Common myeloid progenitor, CD34-positive (primary cell): ENCODE measurements around the gene GRB10.
A peak's percentile ranks its signal among the peaks of the same experiment; 100 is the strongest.

Experiments used
- CTCF ChIA-PET: fragments of 350-600 bp; sonication (Branson Sonifier 250); formaldehyde crosslinking; loops from one replicate; lab custom pipeline; 2021; ENCODE audit warnings: antibody characterized with exemption; lab: Charles Lee
- POLR2A ChIA-PET: fragments of 350-600 bp; sonication (Branson Sonifier 250); formaldehyde crosslinking; loops from one replicate; lab custom pipeline; 2021; ENCODE audit warnings: antibody characterized with exemption; lab: Charles Lee
- DNase-seq, 3 donors: peaks; one replicate each; pipeline versions ENCODE4 v3.0.0 to v3.0.0-alpha.2; 2013
- H3K27ac ChIP-seq, 2 experiments: 1 replicate in 1 of 2; 2 replicates in 1 of 2; pipeline ENCODE4 v1.7.0; 2013; ENCODE audit warnings: inconsistent platforms in 2 of 2, low read length in 2 of 2, mild to moderate bottlenecking in 2 of 2, low read depth in 1 of 2, moderate library complexity in 1 of 2; ENCODE audit not compliant: severe bottlenecking in 2 of 2, insufficient read depth in 1 of 2, poor library complexity in 1 of 2
- H3K27me3 ChIP-seq, 5 experiments: replicated peaks in 2 of 5; 1 replicate in 3 of 5; 2 replicates in 2 of 5; pipeline versions ENCODE4 v1.6.1 to v1.7.0; 2013; ENCODE audit warnings: low read length in 4 of 5, mild to moderate bottlenecking in 2 of 5, moderate library complexity in 2 of 5, inconsistent platforms in 1 of 5; ENCODE audit not compliant: insufficient read depth in 5 of 5, control insufficient read depth in 4 of 5
- H3K36me3 ChIP-seq, 4 experiments: 1 replicate in 2 of 4; 2 replicates in 2 of 4; pipeline versions ENCODE4 v1.6.1 to v1.7.0; 2013; ENCODE audit warnings: low read length in 3 of 4, control low read depth in 1 of 4, mild to moderate bottlenecking in 1 of 4; ENCODE audit not compliant: control insufficient read depth in 4 of 4, insufficient read depth in 4 of 4
- H3K4me1 ChIP-seq, 4 experiments: 1 replicate in 3 of 4; 2 replicates in 1 of 4; pipeline versions ENCODE4 v1.6.1 to v1.7.1; 2013; ENCODE audit warnings: low read length in 3 of 4, mild to moderate bottlenecking in 3 of 4, control low read depth in 1 of 4, inconsistent platforms in 1 of 4, moderate library complexity in 1 of 4; ENCODE audit not compliant: control insufficient read depth in 4 of 4, insufficient read depth in 4 of 4; ENCODE audit errors: control extremely low read depth in 1 of 4
- H3K4me3 ChIP-seq, 7 experiments: 1 replicate in 4 of 7; 2 replicates in 3 of 7; pipeline versions ENCODE4 v1.5.1 to v1.7.0; 2013; ENCODE audit warnings: mild to moderate bottlenecking in 7 of 7, low read length in 6 of 7, moderate library complexity in 6 of 7, inconsistent platforms in 2 of 7, low read depth in 2 of 7, control low read depth in 1 of 7; ENCODE audit not compliant: insufficient read depth in 4 of 7, control insufficient read depth in 1 of 7; ENCODE audit errors: extremely low read depth in 1 of 7
- H3K9me3 ChIP-seq, 5 experiments: 1 replicate in 4 of 5; 2 replicates in 1 of 5; pipeline versions ENCODE4 v1.6.1 to v1.7.1; 2013; ENCODE audit warnings: low read length in 4 of 5, mild to moderate bottlenecking in 2 of 5, inconsistent platforms in 1 of 5, low read depth in 1 of 5, moderate library complexity in 1 of 5; ENCODE audit not compliant: control insufficient read depth in 4 of 5, insufficient read depth in 2 of 5; ENCODE audit errors: control extremely low read depth in 1 of 5
- WGBS: methylation state at CpG from one replicate; pipeline ENCODE4 v1.1.5; 2013; ENCODE audit not compliant: insufficient coverage; 5-methylcytosine and 5-hydroxymethylcytosine counted together

GRB10 gene

DNA sequence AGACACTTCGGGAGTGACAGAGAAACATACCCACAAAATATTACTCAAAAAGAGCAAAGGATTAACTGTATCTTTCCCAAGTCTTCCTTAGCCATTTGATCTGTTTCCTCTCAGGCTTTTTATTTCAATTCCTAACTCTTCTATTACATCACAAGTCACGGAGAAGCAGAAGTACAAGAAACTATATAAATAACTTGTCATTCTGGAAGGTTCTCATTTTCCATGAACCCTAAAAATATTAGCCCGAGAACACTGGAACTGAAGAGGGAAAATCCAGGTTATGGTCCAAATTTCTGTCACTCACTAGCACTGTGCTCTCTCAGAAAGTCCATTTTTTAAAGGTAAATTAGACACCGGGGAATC, 98.0 kb downstream of the GRB10 start:
- H3K9me3 ChIP-seq = no peaks in the 10 kb centered on the region
- no peaks in the 10 kb centered on the region for H3K27me3 ChIP-seq
- H3K4me1 ChIP-seq = peaks cover 5 to 40% (median 36%) of the 10 kb centered on the region in 4 experiments
- WGBS = 59% methylated on average over 4 of the region's 4 CpGs
- ChIA-PET POLR2A (no interaction called here), CTCF (interaction anchor here (1.1 kb wide), 1 partner anchor 457 kb away, joined by 4 read pairs; no protein-coding TSS in a partner anchor)
- H3K27ac ChIP-seq = no peak overlapping the region
- peaks cover 2 to 13% (median 8%) of the 10 kb centered on the region in 4 experiments for H3K36me3 ChIP-seq
- no peak overlapping the region for H3K4me3 ChIP-seq
- no peak for DNase-seq

DNA sequence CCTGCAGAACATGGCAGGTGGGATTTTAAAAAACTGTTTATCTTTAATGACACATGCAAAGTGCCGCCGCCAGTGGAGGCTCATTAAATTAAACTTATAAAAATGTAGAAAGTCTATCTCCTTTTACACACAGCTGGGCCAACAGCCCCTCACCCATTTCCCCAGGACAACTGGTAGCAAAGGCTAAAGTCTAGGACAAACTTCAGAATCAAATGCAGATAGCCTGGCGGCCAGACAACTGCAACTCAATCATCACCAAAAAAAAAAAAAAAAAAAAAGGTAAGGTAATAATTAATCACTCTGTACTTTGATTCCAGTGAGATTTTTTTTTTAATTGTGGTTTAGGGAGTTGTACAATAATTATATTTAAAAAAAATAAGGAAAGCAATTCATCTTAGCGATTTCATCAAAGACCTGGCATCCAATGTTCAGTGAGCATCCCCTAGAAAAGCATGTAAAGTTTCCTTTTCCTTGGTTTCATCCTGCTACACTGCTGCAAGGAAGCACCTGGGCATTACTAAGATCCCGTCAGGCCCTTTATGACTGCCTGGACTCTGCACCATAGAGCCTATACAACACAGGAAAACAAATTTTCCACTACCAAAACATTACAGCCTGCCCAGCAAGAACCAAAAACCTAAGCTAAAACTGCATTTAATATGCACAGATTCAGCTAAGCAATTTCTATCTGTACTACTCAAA, 98.5 kb downstream of the GRB10 start:
- 67% methylated on average over 1 of the region's 5 CpGs for WGBS
- CTCF ChIA-PET = interaction anchor here (1.1 kb wide), 1 partner anchor 457 kb away, joined by 4 read pairs; no protein-coding TSS in a partner anchor

DNA sequence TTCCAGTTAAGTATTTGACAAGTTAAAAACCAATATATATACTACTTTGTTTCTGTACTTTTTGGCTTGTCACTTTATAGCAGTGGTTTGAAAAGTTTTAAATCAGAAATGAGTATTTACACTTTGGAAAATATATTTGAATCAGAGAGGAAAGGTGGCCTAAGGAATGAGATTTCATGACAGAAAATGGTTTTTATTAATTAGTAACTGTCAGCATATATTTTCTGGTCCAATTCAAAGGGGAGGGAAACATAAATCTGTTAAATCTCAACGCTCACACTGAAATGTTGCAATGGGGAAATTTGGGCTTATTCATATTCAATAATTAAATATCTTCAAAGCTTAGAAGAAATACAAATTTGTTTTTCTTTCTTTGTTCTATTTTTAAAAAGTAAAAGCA, 100.1 kb downstream of the GRB10 start:
- peaks cover 2 to 25% (median 21%) of the 10 kb centered on the region in 4 experiments for H3K4me1 ChIP-seq
- ChIA-PET CTCF (interaction anchor here (1.3 to 8.6 kb wide), 2 partner anchors 18 to 463 kb away, joined by 3 to 77 read pairs; no protein-coding TSS in a partner anchor), POLR2A (no interaction called here)
- WGBS = no CpG with 5 or more reads among the region's 1 CpG
- H3K27me3 ChIP-seq = no peaks in the 10 kb centered on the region
- H3K27ac ChIP-seq = no peak overlapping the region
- H3K36me3 ChIP-seq = peaks cover 2 to 9% (median 6%) of the 10 kb centered on the region in 4 experiments
- DNase-seq = no peak
- H3K9me3 ChIP-seq = no peaks in the 10 kb centered on the region
- no peak overlapping the region for H3K4me3 ChIP-seq

More for the DNA sequence above, 98.5 kb downstream of the GRB10 start:
- DNase-seq = no peak
- no peak overlapping the region for H3K4me3 ChIP-seq
- POLR2A ChIA-PET = no interaction called here
- no peak overlapping the region for H3K27ac ChIP-seq
- H3K36me3 ChIP-seq = peaks cover 2 to 10% (median 8%) of the 10 kb centered on the region in 4 experiments
- no peaks in the 10 kb centered on the region for H3K9me3 ChIP-seq
- no peaks in the 10 kb centered on the region for H3K27me3 ChIP-seq
- H3K4me1 ChIP-seq = peaks cover 5 to 36% (median 34%) of the 10 kb centered on the region in 4 experiments

DNA sequence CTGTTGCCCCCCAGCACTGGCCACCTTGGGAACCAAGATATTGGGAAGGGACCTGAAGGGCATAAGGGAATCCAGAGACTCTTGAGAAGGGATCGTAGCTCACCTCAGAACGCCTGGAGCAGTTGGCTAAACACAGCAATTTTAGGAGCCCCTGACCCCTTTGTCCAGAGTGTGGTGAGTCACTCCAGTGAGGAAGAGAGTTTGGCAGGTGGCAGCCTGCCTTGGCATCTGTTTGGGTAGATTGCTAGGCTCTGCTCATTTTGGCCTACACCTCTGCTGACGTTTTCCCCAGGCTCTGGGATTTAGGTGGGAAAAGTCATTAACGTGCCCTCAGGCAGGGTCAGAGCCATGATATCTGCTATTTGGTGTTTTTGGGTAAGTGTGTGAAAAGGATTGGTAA, 100.6 kb downstream of the GRB10 start:
- Histone ChIP-seq H3K27ac (peak overlapping the region; percentile 4 to 27), H3K27me3 (no peaks in the 10 kb centered on the region), H3K9me3 (no peaks in the 10 kb centered on the region), H3K36me3 (peaks cover under 1 to 5% (median 2%) of the 10 kb centered on the region in 4 experiments), H3K4me1 (peaks cover 2 to 21% (median 17%) of the 10 kb centered on the region in 4 experiments), H3K4me3 (peak overlapping the region in 3 of 7 experiments; percentile 2 to 65 (median 11))
- POLR2A ChIA-PET = no interaction called here
- peak; percentile 29 to 88 (median 80) for DNase-seq
- 69% methylated on average over 3 of the region's 4 CpGs for WGBS
- CTCF ChIA-PET = interaction anchor here (1.3 to 8.6 kb wide), 2 partner anchors 17 to 463 kb away, joined by 3 to 77 read pairs; no protein-coding TSS in a partner anchor

DNA sequence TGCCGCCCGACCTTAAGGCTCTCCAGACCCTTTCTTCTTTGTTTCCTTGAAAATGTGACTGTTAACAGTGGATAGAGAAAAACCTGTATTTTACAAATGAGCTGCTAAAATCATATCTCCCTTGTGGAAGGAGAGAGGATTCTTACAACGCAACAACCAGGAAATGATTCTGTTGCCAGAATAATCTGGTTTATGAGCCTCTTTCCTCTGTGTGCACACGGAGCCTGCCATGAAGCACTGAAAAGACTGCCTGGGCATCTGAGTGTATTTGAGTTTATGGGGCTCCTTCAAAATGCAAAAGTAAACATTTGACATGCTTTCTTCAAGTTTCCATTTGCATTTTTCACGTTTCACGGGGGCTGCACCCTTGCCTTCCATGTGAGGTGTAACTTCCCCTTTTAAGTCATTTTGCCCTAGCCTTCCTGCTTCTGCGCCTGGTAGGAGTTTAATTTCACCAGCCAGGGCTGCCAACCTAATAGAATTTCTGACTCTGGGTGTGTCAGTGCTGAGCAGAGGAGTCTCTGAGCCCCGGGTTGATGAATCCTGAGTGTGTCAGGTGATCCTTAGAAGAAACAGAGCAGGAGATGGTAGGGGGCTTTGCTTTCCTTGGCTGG, 101.2 kb downstream of the GRB10 start:
- CTCF ChIA-PET = interaction anchor here (0.7 to 8.6 kb wide), 9 partner anchors 10 to 480 kb away, joined by 3 to 77 read pairs (median 13); no protein-coding TSS in a partner anchor
- H3K36me3 ChIP-seq = peaks cover 0 to 2% (median 0%) of the 10 kb centered on the region in 4 experiments
- peak overlapping the region in 5 of 7 experiments; percentile 2 to 65 (median 19) for H3K4me3 ChIP-seq
- 0% methylated on average over 5 of the region's 8 CpGs for WGBS
- DNase-seq = peak; percentile 42 to 88 (median 82)
- H3K27me3 ChIP-seq = no peaks in the 10 kb centered on the region
- POLR2A ChIA-PET = no interaction called here
- peaks cover 2 to 21% (median 18%) of the 10 kb centered on the region in 4 experiments for H3K4me1 ChIP-seq
- peak overlapping the region; percentile 4 to 27 for H3K27ac ChIP-seq
- no peaks in the 10 kb centered on the region for H3K9me3 ChIP-seq

DNA sequence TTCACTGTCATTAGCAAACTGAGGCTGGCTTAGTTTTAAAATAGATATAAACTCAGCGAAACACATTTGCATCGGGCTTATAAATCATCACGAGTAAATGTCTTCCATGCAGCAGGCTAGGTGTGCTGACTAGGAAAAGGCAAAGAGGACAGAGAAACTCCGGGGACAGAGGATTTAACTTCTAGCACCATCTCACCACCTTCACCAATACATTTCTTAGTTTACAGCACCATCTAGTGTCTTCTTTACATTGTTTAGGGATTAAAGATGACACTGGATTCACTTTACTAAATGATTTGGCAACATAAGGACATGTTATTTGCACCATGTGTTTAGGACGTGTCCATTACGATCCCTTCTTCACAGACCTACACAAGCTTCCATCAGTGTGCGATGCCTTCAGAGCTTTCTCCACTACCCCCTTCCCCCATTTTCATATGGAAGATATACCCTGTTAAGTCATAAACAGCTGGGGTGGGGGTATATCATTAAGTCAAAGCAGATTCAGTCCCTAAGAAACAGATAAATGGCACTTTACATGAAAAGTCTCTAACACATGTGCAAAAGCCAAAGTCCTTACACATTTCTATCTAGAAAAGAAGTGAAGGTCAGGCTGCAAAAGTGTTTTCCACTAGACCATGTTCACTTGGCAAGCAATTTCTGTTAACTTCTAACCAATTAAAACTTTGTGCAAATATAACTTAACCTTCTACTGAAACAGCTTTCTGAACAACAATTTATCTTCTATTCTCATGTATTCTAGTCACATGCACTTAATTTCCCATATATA, 103.3 kb downstream of the GRB10 start:
- no peak overlapping the region for H3K4me3 ChIP-seq
- H3K27me3 ChIP-seq = no peaks in the 10 kb centered on the region
- no peaks in the 10 kb centered on the region for H3K9me3 ChIP-seq
- H3K36me3 ChIP-seq = peaks cover 0 to 8% (median 4%) of the 10 kb centered on the region in 4 experiments
- 93% methylated on average over 2 of the region's 7 CpGs for WGBS
- no peak overlapping the region for H3K27ac ChIP-seq
- ChIA-PET POLR2A (no interaction called here), CTCF (interaction anchor here (0.6 to 8.6 kb wide), 35 partner anchors 9 to 482 kb away, joined by 3 to 77 read pairs (median 4); no protein-coding TSS in a partner anchor)
- peak; percentile 54 to 73 (median 70) for DNase-seq
- peaks cover 2 to 22% (median 18%) of the 10 kb centered on the region in 4 experiments for H3K4me1 ChIP-seq
